H1 (cell line): ENCODE data around the gene MOSMO. TPM values are rescaled to one million over a fixed set of nuclear protein-coding genes. Genes with fewer than 3 reads are reported as not detected.

Source experiments
- CTCF ChIA-PET: fragments of 300-600 bp; sonication (Branson Sonifier 250); formaldehyde crosslinking; loops from one replicate; lab custom pipeline; 2021; ENCODE audit not compliant: partially characterized antibody; lab: Charles Lee
- POLR2A ChIA-PET: fragments of 300-600 bp; sonication (Branson Sonifier 250); formaldehyde crosslinking; loops from one replicate; lab custom pipeline; 2021; ENCODE audit warnings: inconsistent platforms; ENCODE audit not compliant: partially characterized antibody; lab: Charles Lee
- DNase-seq, 2 experiments: peaks; one replicate each; pipeline versions ENCODE4 v3.0.0 to v3.0.0-alpha.2; 2010 to 2022; ENCODE audit warnings: low spot score in 2 of 2, low read depth in 1 of 2, mixed read lengths in 1 of 2
- FAIRE-seq: peaks from 2 replicates; lab custom pipeline; 2011; peaks lifted over from hg19 to GRCh38; lab: Jason Lieb, UNC
- H2AFZ ChIP-seq: 2 replicates; pipeline ENCODE4 v1.8.1; 2012; ENCODE audit warnings: low read length, inconsistent platforms
- H2AK5ac ChIP-seq: 2 replicates; pipeline ENCODE4 v1.6.1; 2013; ENCODE audit warnings: low read depth, low read length
- H2BK120ac ChIP-seq: replicated peaks from 2 replicates; pipeline ENCODE3; 2013; ENCODE audit warnings: low read depth, low read length, inconsistent platforms
- H2BK12ac ChIP-seq: 2 replicates; pipeline ENCODE4 v1.6.1; 2013; ENCODE audit warnings: low read depth, low read length
- H2BK15ac ChIP-seq: 2 replicates; pipeline ENCODE4 v1.6.1; 2013; ENCODE audit warnings: low read length
- H2BK20ac ChIP-seq: 2 replicates; pipeline ENCODE4 v1.6.1; 2013; ENCODE audit warnings: low read length
- H2BK5ac ChIP-seq: 2 replicates; pipeline ENCODE4 v1.6.1; 2013; ENCODE audit warnings: low read depth, low read length
- H3K14ac ChIP-seq: 2 replicates; pipeline ENCODE4 v1.6.1; 2013; ENCODE audit warnings: inconsistent platforms; ENCODE audit not compliant: insufficient read length
- H3K18ac ChIP-seq: 2 replicates; pipeline ENCODE4 v1.6.1; 2013; ENCODE audit warnings: low read length; ENCODE audit errors: extremely low read depth
- H3K23ac ChIP-seq: 2 replicates; pipeline ENCODE4 v1.6.1; 2013; ENCODE audit warnings: inconsistent platforms; ENCODE audit not compliant: insufficient read length
- H3K23me2 ChIP-seq: 2 replicates; pipeline ENCODE4 v1.6.1; 2013; ENCODE audit warnings: low read depth, low read length
- H3K27ac ChIP-seq: 2 replicates; pipeline ENCODE4 v1.6.1; 2011; ENCODE audit warnings: low read depth, low read length, inconsistent platforms
- H3K27me3 ChIP-seq, 4 experiments: replicated peaks in 1 of 4; 1 replicate in 1 of 4; 2 replicates in 3 of 4; pipeline versions ENCODE4 v1.6.1 to v1.8.1; 2011 to 2013; ENCODE audit warnings: low read length in 3 of 4, mild to moderate bottlenecking in 3 of 4, inconsistent platforms in 2 of 4, mixed read lengths in 2 of 4, moderate library complexity in 1 of 4; ENCODE audit not compliant: control insufficient read depth in 3 of 4, insufficient read depth in 3 of 4; ENCODE audit errors: extremely low read depth in 1 of 4
- H3K36me3 ChIP-seq, 4 experiments: 2 replicates each; pipeline versions ENCODE4 v1.6.1 to v1.8.1; 2011 to 2013; ENCODE audit warnings: mild to moderate bottlenecking in 4 of 4, low read length in 3 of 4, moderate library complexity in 2 of 4, control low read depth in 1 of 4, inconsistent platforms in 1 of 4; ENCODE audit not compliant: insufficient read depth in 4 of 4, control insufficient read depth in 2 of 4
- H3K4ac ChIP-seq: replicated peaks from 2 replicates; pipeline ENCODE3; 2013; ENCODE audit warnings: low read length, low read depth, mixed read lengths, inconsistent platforms; ENCODE audit not compliant: insufficient read length
- H3K4me1 ChIP-seq, 4 experiments: replicated peaks in 1 of 4; 1 replicate in 1 of 4; 2 replicates in 3 of 4; pipeline versions ENCODE4 v1.6.1 to v1.8.1; 2011 to 2013; ENCODE audit warnings: low read length in 3 of 4, inconsistent platforms in 2 of 4, mixed read lengths in 1 of 4; ENCODE audit not compliant: insufficient read depth in 4 of 4, control insufficient read depth in 3 of 4
- H3K4me2 ChIP-seq, 2 experiments: 2 replicates each; pipeline versions ENCODE4 v1.6.1 to v1.8.1; 2011 to 2013; ENCODE audit warnings: low read depth in 2 of 2, low read length in 2 of 2, control low read depth in 1 of 2, inconsistent platforms in 1 of 2, mild to moderate bottlenecking in 1 of 2; ENCODE audit not compliant: insufficient read depth in 1 of 2
- H3K4me3 ChIP-seq, 4 experiments: fragments of 200-600, 300-600 bp in 1 of 4; sonication (generic), shearing (Covaris generic), sonication (Bioruptor Twin) in 1 of 4; 2 replicates each; pipeline versions ENCODE4 v1.5.1 to v1.8.1; 2011 to 2016; ENCODE audit warnings: low read length in 4 of 4, low read depth in 3 of 4, control low read depth in 2 of 4, inconsistent platforms in 2 of 4, mild to moderate bottlenecking in 2 of 4, mixed read lengths in 1 of 4, moderate library complexity in 1 of 4; ENCODE audit not compliant: insufficient read depth in 2 of 4; ENCODE audit errors: extremely low read depth in 1 of 4
- H3K56ac ChIP-seq: replicated peaks from 2 replicates; pipeline ENCODE3; 2013; ENCODE audit warnings: low read depth, mild to moderate bottlenecking, mixed read lengths, low read length, inconsistent platforms; ENCODE audit not compliant: insufficient read length
- H3K79me1 ChIP-seq: 2 replicates; pipeline ENCODE4 v1.6.1; 2013; ENCODE audit warnings: low read depth, low read length, control low read depth
- H3K79me2 ChIP-seq, 2 experiments: 2 replicates each; pipeline versions ENCODE4 v1.6.1 to v1.8.1; 2012 to 2013; ENCODE audit warnings: low read length in 2 of 2, mild to moderate bottlenecking in 2 of 2, inconsistent platforms in 1 of 2; ENCODE audit not compliant: insufficient read depth in 2 of 2, control insufficient read depth in 1 of 2
- H3K9ac ChIP-seq, 4 experiments: replicated peaks in 1 of 4; 1 replicate in 1 of 4; 2 replicates in 3 of 4; pipeline versions ENCODE4 v1.6.1 to v1.8.1; 2011 to 2013; ENCODE audit warnings: low read depth in 3 of 4, low read length in 3 of 4, control low read depth in 2 of 4, mild to moderate bottlenecking in 2 of 4, moderate library complexity in 2 of 4, inconsistent platforms in 1 of 4; ENCODE audit errors: extremely low read depth in 1 of 4
- H3K9me3 ChIP-seq, 2 experiments: 2 replicates each; pipeline versions ENCODE4 v1.6.1 to v1.8.1; 2012 to 2013; ENCODE audit warnings: mild to moderate bottlenecking in 2 of 2, moderate library complexity in 2 of 2, control low read depth in 1 of 2, inconsistent platforms in 1 of 2, low read depth in 1 of 2, low read length in 1 of 2, mixed read lengths in 1 of 2; ENCODE audit not compliant: insufficient read depth in 2 of 2
- H4K20me1 ChIP-seq, 2 experiments: replicated peaks in 1 of 2; 2 replicates each; pipeline versions ENCODE3 to v1.8.1; 2011 to 2013; ENCODE audit warnings: inconsistent platforms in 2 of 2, low read length in 2 of 2, mild to moderate bottlenecking in 1 of 2; ENCODE audit not compliant: insufficient read depth in 2 of 2, control insufficient read depth in 1 of 2
- H4K5ac ChIP-seq: 2 replicates; pipeline ENCODE4 v1.6.1; 2013; ENCODE audit warnings: low read length, low read depth, mixed read lengths, inconsistent platforms; ENCODE audit not compliant: insufficient read length
- H4K8ac ChIP-seq: 2 replicates; pipeline ENCODE4 v1.8.0; 2013; ENCODE audit warnings: mild to moderate bottlenecking, moderate library complexity, low read length, inconsistent platforms; ENCODE audit not compliant: insufficient read depth; ENCODE audit errors: extremely low read depth
- H4K91ac ChIP-seq: replicated peaks from 2 replicates; pipeline ENCODE3; 2013; ENCODE audit warnings: low read length, mixed read lengths, inconsistent platforms; ENCODE audit not compliant: insufficient read length
- MAFK ChIP-seq: IDR thresholded peaks from 2 replicates; pipeline ENCODE4 v1.6.1; 2012; ENCODE audit warnings: low read depth, mild to moderate bottlenecking, improper control_type of control experiment, low read length
- RAD21 ChIP-seq, 2 experiments: IDR thresholded peaks in 1 of 2; conservative IDR thresholded peaks in 1 of 2; 2 replicates each; pipeline ENCODE4 v1.6.1; 2011; ENCODE audit warnings: low read depth in 2 of 2, low read length in 2 of 2, improper control_type of control experiment in 1 of 2, inconsistent platforms in 1 of 2, mild to moderate bottlenecking in 1 of 2, moderate library complexity in 1 of 2
- SRF ChIP-seq: IDR thresholded peaks from 2 replicates; pipeline ENCODE4 v1.6.1; 2011; ENCODE audit warnings: mild to moderate bottlenecking, low read depth, low read length, moderate library complexity
- WGBS, 2 experiments: shearing (Covaris generic) in 1 of 2; methylation state at CpG; one replicate each; pipeline versions ENCODE4 v1.1.6 to v1.1.7; 2013 to 2015; ENCODE audit warnings: low lambda C conversion rate in 2 of 2, mixed read lengths in 2 of 2, inconsistent platforms in 1 of 2, low coverage in 1 of 2, missing lambda C conversion rate in 1 of 2; ENCODE audit not compliant: insufficient replicate concordance in 2 of 2, insufficient coverage in 1 of 2, insufficient read length in 1 of 2; ENCODE audit errors: extremely low coverage in 1 of 2, missing lambda C conversion rate in 1 of 2; 5-methylcytosine and 5-hydroxymethylcytosine counted together
- polyA plus RNA-seq, 7 experiments: library from polyadenylated mRNA; depleted of rRNA in 3 of 7; stranded (reverse) in 5 of 7; unstranded in 2 of 7; fragments of >200 nt in 5 of 7; fragments of 200-250 nt in 2 of 7; gene quantifications; 1 replicate in 5 of 7; 2 replicates in 1 of 7; 4 replicates in 1 of 7; pipeline versions ENCODE4 v1.2.1 to v1.2.3, GENCODE V29; 2011 to 2013; ENCODE audit warnings: missing spikeins in 2 of 7, mixed read lengths in 2 of 7
- total RNA-seq: library from RNA; stranded (reverse); fragmentation: NEBNext Ultra II Directional; extraction: Animal tissue kit (Norgen Biotek cat#: 25700); gene quantifications from 2 replicates; pipeline ENCODE4 v1.2.1, GENCODE V29; 2021
- TF ChIP-seq, protein P1 (sequence below), 3 experiments: IDR thresholded peaks; 1 replicate in 2 of 3; 2 replicates in 1 of 3; pipeline versions ENCODE4 v1.5.1 to v1.6.1; 2011; ENCODE audit warnings: low read length in 3 of 3, mild to moderate bottlenecking in 3 of 3, inconsistent platforms in 2 of 3, low read depth in 1 of 3, moderate library complexity in 1 of 3; ENCODE audit not compliant: insufficient read depth in 1 of 3; ENCODE audit errors: control extremely low read depth in 1 of 3

MOSMO gene
- total and polyA plus RNA-seq, 2 of the 8 experiments (the other 6 are each of a cell fraction or from before 2014, with no cell fraction given): 8.6 to 14.8 TPM

DNA sequence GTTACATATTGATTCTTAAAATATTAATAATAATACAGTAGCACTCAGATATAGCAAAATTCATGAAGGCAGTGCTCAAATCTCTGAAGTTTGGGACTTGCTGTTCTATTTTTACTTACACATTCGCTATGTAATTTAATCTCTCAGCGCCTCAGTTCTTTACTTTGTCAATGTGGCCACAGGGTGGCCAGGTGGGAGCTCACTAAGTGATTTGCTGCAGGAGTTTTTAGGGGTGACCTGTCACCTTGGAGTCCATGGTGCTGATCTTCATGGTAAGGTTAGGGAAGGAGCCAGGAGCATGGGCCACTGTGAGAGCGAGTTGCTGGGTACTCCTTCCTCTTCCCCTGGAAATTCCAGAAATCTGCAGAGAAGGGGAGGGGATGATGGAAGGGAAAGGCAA, 112.5 kb downstream of the MOSMO start:
- CTCF ChIA-PET: interaction anchor here (0.7 to 4.1 kb wide), 13 partner anchors 8 to 68 kb away, joined by 3 to 20 read pairs (median 5); no protein-coding TSS in a partner anchor
- no peak overlapping the region for H4K5ac ChIP-seq
- H2BK12ac ChIP-seq: no peak overlapping the region
- no peak overlapping the region for H4K8ac ChIP-seq
- H2BK5ac ChIP-seq: no peak overlapping the region
- H2BK120ac ChIP-seq: no peak overlapping the region
- H3K9ac ChIP-seq: no peak overlapping the region
- H3K27ac ChIP-seq: no peak overlapping the region
- H3K79me2 ChIP-seq: no peaks in the 10 kb centered on the region
- no peak overlapping the region for H2AFZ ChIP-seq
- no peak overlapping the region for H3K4me3 ChIP-seq
- DNase-seq: no peak
- H2AK5ac ChIP-seq: no peak overlapping the region
- H2BK20ac ChIP-seq: no peak overlapping the region
- TF ChIP-seq MAFK (no peak), RAD21 (IDR thresholded peaks at IDR 0.05 in 1 of 2, conservative IDR thresholded peaks at IDR 0.05 in 1 of 2; ENCODE audit: low read depth in 2 of 2, low read length in 2 of 2) (peak in 1 of 2 experiments; percentile 52; a peak in 2 of 4 replicates), SRF (no peak)
- TF ChIP-seq, protein P1, sequence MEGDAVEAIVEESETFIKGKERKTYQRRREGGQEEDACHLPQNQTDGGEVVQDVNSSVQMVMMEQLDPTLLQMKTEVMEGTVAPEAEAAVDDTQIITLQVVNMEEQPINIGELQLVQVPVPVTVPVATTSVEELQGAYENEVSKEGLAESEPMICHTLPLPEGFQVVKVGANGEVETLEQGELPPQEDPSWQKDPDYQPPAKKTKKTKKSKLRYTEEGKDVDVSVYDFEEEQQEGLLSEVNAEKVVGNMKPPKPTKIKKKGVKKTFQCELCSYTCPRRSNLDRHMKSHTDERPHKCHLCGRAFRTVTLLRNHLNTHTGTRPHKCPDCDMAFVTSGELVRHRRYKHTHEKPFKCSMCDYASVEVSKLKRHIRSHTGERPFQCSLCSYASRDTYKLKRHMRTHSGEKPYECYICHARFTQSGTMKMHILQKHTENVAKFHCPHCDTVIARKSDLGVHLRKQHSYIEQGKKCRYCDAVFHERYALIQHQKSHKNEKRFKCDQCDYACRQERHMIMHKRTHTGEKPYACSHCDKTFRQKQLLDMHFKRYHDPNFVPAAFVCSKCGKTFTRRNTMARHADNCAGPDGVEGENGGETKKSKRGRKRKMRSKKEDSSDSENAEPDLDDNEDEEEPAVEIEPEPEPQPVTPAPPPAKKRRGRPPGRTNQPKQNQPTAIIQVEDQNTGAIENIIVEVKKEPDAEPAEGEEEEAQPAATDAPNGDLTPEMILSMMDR (IDR thresholded peaks at IDR 0.05; ENCODE audit: control extremely low read depth in 1 of 3, insufficient read depth in 1 of 3, low read depth in 1 of 3, low read length in 3 of 3): peak in 2 of 3 experiments; percentile 31 to 44; a peak in 3 of 4 replicates
- no peaks in the 10 kb centered on the region for H3K36me3 ChIP-seq
- no peak overlapping the region for H2BK15ac ChIP-seq
- POLR2A ChIA-PET: interaction anchor here (0.8 kb wide), 1 partner anchor 68 kb away, joined by 3 read pairs; no protein-coding TSS in a partner anchor
- H3K27me3 ChIP-seq: no peaks in the 10 kb centered on the region
- H3K56ac ChIP-seq: no peak overlapping the region
- no peaks in the 10 kb centered on the region for H3K4me1 ChIP-seq
- H3K18ac ChIP-seq: no peak overlapping the region
- H3K23me2 ChIP-seq: no peaks in the 10 kb centered on the region; the same call in 1 of the 2 replicates
- FAIRE-seq: no peak
- no peaks in the 10 kb centered on the region for H3K79me1 ChIP-seq
- WGBS, 2 experiments: 75% methylated on average over 3 of the region's 3 CpGs; no CpG with 5 or more reads in 1 of the 2 experiments
- no peaks in the 10 kb centered on the region for H4K20me1 ChIP-seq
- H3K4me2 ChIP-seq: no peak overlapping the region
- H3K9me3 ChIP-seq: no peaks in the 10 kb centered on the region
- H3K14ac ChIP-seq: no peak overlapping the region
- no peak overlapping the region for H4K91ac ChIP-seq
- H3K23ac ChIP-seq: no peak overlapping the region
- no peak overlapping the region for H3K4ac ChIP-seq
